ENCODE measurements around the gene EIF4EBP2.

EIF4EBP2 gene

GRCh38 chr10:70461397-70462348 is 57.7 kb downstream of the EIF4EBP2 start:
- no peak for DNase-seq (ENCODE audit: low read depth)

- DNase-seq (ENCODE audit: low read depth) = no peak
These were observed 58.5 kb downstream of the EIF4EBP2 start for GRCh38 chr10:70462349-70462984.

- DNase-seq (ENCODE audit: low read depth) = no peak
These were observed 61.3 kb downstream of the EIF4EBP2 start for GRCh38 chr10:70465278-70465677.

- no peak for DNase-seq (ENCODE audit: low read depth)
These were observed 61.9 kb downstream of the EIF4EBP2 start for GRCh38 chr10:70465832-70466231.

GRCh38 chr10:70466951-70467350 is 63.0 kb downstream of the EIF4EBP2 start:
- no peak for DNase-seq (ENCODE audit: low read depth)

GRCh38 chr10:70472799-70473454 is 69.0 kb downstream of the EIF4EBP2 start:
- no peak for DNase-seq (ENCODE audit: low read depth)

- DNase-seq (ENCODE audit: low read depth) = no peak
These were observed 70.8 kb downstream of the EIF4EBP2 start for GRCh38 chr10:70474780-70475179.

GRCh38 chr10:70475661-70476060 is 71.7 kb downstream of the EIF4EBP2 start:
- no peak for DNase-seq (ENCODE audit: low read depth)

- DNase-seq (ENCODE audit: low read depth) = no peak
These were observed 72.5 kb downstream of the EIF4EBP2 start for GRCh38 chr10:70476249-70477035.

GRCh38 chr10:70477661-70478162 is 73.8 kb downstream of the EIF4EBP2 start:
- no peak for DNase-seq (ENCODE audit: low read depth)
